ENCODE data around the gene IPCEF1.

The IPCEF1 gene

DNA sequence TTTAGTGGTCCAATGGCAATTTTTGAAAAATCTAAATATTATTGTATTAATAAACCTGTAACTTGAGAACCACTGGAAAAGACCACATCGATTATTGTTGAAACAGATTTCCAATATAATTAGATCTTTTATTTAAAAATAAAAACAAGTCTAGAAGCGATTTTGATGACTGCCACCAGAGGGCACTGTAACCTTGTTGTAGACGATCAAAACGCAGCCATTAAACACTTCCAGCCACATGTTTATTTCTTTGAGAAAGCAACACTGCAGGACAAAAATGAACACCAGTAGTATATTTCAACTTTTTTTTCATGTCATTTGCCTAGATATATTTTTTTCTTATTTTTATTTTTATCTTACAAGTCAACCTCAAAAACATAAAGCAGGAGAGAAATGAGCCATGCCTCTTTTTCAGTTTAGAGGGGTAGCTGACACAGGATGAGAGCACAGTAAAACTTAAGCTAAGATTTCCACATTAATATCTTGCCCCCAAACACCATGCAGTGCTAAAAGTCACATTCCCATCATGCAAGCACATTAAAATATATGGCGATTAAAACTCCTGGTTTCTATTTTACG lies 202.1 kb downstream of the IPCEF1 start:
- no peaks in the 10 kb centered on the region for H3K36me3 ChIP-seq (ENCODE audit: control insufficient read depth, insufficient read depth, low read length)
- DNase-seq (ENCODE audit: extremely low read depth, insufficient read length) = peak; percentile 11

DNA sequence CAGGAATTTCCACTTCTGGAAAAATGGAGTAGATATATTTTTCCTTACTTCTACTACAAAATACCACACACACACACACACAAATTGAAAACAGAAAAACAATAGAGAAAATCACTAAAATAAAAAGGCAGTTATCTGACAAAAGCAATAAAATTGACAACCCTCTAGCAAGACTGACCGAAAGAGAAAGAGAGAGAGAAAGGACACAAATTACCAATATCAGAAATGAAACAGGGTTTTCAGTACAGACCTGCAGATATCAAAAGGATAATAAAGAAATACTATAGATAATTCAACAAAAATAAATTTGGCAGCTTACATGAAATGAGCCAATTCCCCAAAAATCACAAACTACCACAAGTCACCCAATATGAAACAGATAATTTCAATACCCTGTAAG lies 212.8 kb downstream of the IPCEF1 start:
- no peaks in the 10 kb centered on the region for H3K27me3 ChIP-seq (replicated peaks; ENCODE audit: control insufficient read depth, insufficient read depth, low read length)
- DNase-seq (ENCODE audit: extremely low read depth, insufficient read length) = no peak
- TF ChIP-seq, protein P1, sequence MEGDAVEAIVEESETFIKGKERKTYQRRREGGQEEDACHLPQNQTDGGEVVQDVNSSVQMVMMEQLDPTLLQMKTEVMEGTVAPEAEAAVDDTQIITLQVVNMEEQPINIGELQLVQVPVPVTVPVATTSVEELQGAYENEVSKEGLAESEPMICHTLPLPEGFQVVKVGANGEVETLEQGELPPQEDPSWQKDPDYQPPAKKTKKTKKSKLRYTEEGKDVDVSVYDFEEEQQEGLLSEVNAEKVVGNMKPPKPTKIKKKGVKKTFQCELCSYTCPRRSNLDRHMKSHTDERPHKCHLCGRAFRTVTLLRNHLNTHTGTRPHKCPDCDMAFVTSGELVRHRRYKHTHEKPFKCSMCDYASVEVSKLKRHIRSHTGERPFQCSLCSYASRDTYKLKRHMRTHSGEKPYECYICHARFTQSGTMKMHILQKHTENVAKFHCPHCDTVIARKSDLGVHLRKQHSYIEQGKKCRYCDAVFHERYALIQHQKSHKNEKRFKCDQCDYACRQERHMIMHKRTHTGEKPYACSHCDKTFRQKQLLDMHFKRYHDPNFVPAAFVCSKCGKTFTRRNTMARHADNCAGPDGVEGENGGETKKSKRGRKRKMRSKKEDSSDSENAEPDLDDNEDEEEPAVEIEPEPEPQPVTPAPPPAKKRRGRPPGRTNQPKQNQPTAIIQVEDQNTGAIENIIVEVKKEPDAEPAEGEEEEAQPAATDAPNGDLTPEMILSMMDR (IDR thresholded peaks at IDR 0.05; ENCODE audit: insufficient read depth, low read length, poor library complexity, severe bottlenecking) = no peak
- no peak overlapping the region for H3K4me3 ChIP-seq (replicated peaks; ENCODE audit: low read depth, low read length)
- H3K36me3 ChIP-seq (ENCODE audit: control insufficient read depth, insufficient read depth, low read length) = no peaks in the 10 kb centered on the region

More for the DNA sequence above, 202.1 kb downstream of the IPCEF1 start:
- TF ChIP-seq, protein P1 (IDR thresholded peaks at IDR 0.05; ENCODE audit: insufficient read depth, low read length, poor library complexity, severe bottlenecking) = peak; percentile 61
- H3K4me3 ChIP-seq (replicated peaks; ENCODE audit: low read depth, low read length) = no peak overlapping the region
- no peaks in the 10 kb centered on the region for H3K27me3 ChIP-seq (replicated peaks; ENCODE audit: control insufficient read depth, insufficient read depth, low read length)

DNA sequence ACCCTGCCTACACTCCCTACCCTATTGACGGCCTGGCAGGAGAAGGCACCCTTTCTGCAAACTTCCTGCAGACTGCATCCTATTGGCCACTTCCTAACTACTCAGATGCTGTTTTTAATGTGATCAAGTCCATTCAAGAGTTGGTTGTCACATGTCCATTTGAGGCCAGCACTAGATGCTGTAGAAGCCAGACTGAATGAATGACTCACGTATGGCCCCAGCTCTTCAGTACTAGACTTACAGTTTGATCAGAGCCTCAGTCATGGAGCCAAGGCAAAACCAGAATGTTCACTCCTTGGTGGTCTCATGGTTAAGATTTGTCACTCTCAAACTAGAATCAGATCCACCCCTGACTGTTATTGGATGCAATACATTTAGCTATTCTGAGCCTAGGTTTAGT lies 215.9 kb downstream of the IPCEF1 start:
- Histone ChIP-seq H3K36me3 (ENCODE audit: control insufficient read depth, insufficient read depth, low read length) (no peaks in the 10 kb centered on the region), H3K4me3 (replicated peaks; ENCODE audit: low read depth, low read length) (no peak overlapping the region), H3K27me3 (replicated peaks; ENCODE audit: control insufficient read depth, insufficient read depth, low read length) (no peaks in the 10 kb centered on the region)
- TF ChIP-seq, protein P1 (IDR thresholded peaks at IDR 0.05; ENCODE audit: insufficient read depth, low read length, poor library complexity, severe bottlenecking) = no peak
- no peak for DNase-seq (ENCODE audit: extremely low read depth, insufficient read length)

DNA sequence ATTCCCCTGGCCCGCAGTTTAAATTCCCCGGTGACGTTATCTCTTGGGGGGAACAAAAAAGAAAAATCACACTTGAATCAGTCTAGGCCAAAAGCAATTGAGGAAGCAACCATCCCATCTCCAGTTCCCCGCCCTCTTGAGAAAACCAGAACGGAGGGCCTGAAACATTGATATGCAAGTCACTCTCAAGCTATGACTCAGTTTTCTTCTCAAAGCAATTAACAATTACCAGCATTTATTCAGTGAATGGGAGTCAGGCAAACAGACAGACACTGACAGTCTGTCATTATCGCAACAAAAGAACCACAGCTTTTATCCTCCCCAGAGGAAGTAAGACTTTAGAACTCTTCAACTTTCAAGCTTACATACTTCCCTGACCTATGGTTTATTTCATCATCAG lies 216.7 kb downstream of the IPCEF1 start:
- no peak for DNase-seq (ENCODE audit: extremely low read depth, insufficient read length)
- no peaks in the 10 kb centered on the region for H3K36me3 ChIP-seq (ENCODE audit: control insufficient read depth, insufficient read depth, low read length)
- H3K27me3 ChIP-seq (replicated peaks; ENCODE audit: control insufficient read depth, insufficient read depth, low read length) = no peaks in the 10 kb centered on the region
- TF ChIP-seq, protein P1 (IDR thresholded peaks at IDR 0.05; ENCODE audit: insufficient read depth, low read length, poor library complexity, severe bottlenecking) = no peak
- no peak overlapping the region for H3K4me3 ChIP-seq (replicated peaks; ENCODE audit: low read depth, low read length)

DNA sequence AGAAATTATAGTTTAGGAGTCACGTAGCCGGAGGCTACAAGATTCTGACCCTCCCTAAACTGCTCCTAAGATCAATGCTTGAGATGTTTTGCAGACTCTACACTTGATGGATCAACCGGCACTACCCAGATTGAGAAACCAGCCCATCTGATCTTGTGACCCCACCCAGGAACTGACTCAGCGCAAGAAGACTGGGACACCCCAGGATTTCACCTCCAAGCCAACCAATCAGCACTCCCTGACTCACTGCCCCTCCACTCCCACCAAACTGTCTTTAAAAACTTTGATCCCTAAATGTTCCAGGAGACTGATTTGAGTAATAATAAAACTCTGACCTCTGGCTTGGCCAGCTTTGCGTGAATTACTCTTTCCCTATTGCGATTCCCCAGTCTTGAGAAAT lies 217.8 kb downstream of the IPCEF1 start:
- Histone ChIP-seq H3K36me3 (ENCODE audit: control insufficient read depth, insufficient read depth, low read length) (no peaks in the 10 kb centered on the region), H3K27me3 (replicated peaks; ENCODE audit: control insufficient read depth, insufficient read depth, low read length) (no peaks in the 10 kb centered on the region), H3K4me3 (replicated peaks; ENCODE audit: low read depth, low read length) (no peak overlapping the region)
- TF ChIP-seq, protein P1 (IDR thresholded peaks at IDR 0.05; ENCODE audit: insufficient read depth, low read length, poor library complexity, severe bottlenecking) = no peak
- DNase-seq (ENCODE audit: extremely low read depth, insufficient read length) = no peak

Data from GM06990 (cell line).